Measurements from ENCODE around the gene S1PR4. TPM values are rescaled to one million over a fixed set of nuclear protein-coding genes. Genes with fewer than 3 reads are reported as not detected.

The S1PR4 gene
- total and polyA plus RNA-seq, 2 of the 13 experiments (the other 11 are each of a cell fraction or from before 2014, with no cell fraction given): 0.07 to 0.09 TPM

DNA sequence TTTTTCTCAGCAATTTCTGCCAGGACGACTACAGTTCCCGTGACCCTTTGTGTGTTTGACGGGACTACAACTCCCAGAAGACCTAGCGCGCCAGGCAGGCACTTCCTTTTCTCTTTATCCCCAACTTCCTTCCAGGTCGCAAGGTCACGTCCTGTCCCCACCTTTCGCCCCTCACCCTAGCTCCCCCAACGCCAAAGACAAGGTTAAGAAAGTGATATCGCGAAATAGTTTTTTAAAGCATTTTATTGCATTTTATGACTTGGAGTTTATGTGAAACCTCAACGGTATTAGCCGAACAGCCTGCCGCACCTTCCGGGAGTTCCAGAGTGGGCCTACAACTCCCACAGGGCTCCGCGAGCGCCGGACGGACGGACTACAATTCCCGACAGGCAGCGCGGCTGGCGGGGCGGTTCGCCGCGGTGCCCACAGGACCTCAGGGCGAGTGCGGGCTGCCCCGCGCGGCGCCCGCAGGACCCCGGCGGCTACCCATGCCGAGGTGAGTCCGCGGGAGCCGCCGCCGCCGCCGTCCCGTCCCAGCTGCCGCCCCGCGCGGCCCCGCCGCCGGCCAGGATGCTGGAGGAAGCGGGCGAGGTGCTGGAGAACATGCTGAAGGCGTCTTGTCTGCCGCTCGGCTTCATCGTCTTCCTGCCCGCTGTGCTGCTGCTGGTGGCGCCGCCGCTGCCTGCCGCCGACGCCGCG lies 7.0 kb downstream of the S1PR4 start, which contains the start of gene NCLN (continued):
- TF ChIP-seq, protein P1, sequence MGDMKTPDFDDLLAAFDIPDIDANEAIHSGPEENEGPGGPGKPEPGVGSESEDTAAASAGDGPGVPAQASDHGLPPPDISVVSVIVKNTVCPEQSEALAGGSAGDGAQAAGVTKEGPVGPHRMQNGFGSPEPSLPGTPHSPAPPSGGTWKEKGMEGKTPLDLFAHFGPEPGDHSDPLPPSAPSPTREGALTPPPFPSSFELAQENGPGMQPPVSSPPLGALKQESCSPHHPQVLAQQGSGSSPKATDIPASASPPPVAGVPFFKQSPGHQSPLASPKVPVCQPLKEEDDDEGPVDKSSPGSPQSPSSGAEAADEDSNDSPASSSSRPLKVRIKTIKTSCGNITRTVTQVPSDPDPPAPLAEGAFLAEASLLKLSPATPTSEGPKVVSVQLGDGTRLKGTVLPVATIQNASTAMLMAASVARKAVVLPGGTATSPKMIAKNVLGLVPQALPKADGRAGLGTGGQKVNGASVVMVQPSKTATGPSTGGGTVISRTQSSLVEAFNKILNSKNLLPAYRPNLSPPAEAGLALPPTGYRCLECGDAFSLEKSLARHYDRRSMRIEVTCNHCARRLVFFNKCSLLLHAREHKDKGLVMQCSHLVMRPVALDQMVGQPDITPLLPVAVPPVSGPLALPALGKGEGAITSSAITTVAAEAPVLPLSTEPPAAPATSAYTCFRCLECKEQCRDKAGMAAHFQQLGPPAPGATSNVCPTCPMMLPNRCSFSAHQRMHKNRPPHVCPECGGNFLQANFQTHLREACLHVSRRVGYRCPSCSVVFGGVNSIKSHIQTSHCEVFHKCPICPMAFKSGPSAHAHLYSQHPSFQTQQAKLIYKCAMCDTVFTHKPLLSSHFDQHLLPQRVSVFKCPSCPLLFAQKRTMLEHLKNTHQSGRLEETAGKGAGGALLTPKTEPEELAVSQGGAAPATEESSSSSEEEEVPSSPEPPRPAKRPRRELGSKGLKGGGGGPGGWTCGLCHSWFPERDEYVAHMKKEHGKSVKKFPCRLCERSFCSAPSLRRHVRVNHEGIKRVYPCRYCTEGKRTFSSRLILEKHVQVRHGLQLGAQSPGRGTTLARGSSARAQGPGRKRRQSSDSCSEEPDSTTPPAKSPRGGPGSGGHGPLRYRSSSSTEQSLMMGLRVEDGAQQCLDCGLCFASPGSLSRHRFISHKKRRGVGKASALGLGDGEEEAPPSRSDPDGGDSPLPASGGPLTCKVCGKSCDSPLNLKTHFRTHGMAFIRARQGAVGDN (CRISPR knock-in tag; IDR thresholded peaks at IDR 0.05): no peak; the same call in 1 of the 2 replicates
- TF ChIP-seq NR2F1 (CRISPR knock-in tag; IDR thresholded peaks at IDR 0.05): peak in 1 of 2 experiments; percentile 89; a peak in 3 of 4 replicates
- TF ChIP-seq ZNF530 (CRISPR knock-in tag; IDR thresholded peaks at IDR 0.05; ENCODE audit: low read depth): no peak
- peak; percentile 90; the same call in 1 of the 2 replicates for TF ChIP-seq ZNF678 (CRISPR knock-in tag; IDR thresholded peaks at IDR 0.05)
- TF ChIP-seq, protein P2, sequence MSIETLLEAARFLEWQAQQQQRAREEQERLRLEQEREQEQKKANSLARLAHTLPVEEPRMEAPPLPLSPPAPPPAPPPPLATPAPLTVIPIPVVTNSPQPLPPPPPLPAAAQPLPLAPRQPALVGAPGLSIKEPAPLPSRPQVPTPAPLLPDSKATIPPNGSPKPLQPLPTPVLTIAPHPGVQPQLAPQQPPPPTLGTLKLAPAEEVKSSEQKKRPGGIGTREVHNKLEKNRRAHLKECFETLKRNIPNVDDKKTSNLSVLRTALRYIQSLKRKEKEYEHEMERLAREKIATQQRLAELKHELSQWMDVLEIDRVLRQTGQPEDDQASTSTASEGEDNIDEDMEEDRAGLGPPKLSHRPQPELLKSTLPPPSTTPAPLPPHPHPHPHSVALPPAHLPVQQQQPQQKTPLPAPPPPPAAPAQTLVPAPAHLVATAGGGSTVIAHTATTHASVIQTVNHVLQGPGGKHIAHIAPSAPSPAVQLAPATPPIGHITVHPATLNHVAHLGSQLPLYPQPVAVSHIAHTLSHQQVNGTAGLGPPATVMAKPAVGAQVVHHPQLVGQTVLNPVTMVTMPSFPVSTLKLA (IDR thresholded peaks at IDR 0.05): no peak
- TF ChIP-seq ZNF850 (CRISPR knock-in tag; conservative IDR thresholded peaks at IDR 0.05): 0 out of 2 replicates have a peak, but pooled peaks have one; percentile 23
- TF ChIP-seq SMARCE1 (IDR thresholded peaks at IDR 0.05; ENCODE audit: borderline replicate concordance): no peak
- TF ChIP-seq MED8 (CRISPR knock-in tag; IDR thresholded peaks at IDR 0.05; ENCODE audit: insufficient replicate concordance): no peak
- no peak for TF ChIP-seq SSRP1 (CRISPR knock-in tag; IDR thresholded peaks at IDR 0.05)
- TF ChIP-seq, protein P3, sequence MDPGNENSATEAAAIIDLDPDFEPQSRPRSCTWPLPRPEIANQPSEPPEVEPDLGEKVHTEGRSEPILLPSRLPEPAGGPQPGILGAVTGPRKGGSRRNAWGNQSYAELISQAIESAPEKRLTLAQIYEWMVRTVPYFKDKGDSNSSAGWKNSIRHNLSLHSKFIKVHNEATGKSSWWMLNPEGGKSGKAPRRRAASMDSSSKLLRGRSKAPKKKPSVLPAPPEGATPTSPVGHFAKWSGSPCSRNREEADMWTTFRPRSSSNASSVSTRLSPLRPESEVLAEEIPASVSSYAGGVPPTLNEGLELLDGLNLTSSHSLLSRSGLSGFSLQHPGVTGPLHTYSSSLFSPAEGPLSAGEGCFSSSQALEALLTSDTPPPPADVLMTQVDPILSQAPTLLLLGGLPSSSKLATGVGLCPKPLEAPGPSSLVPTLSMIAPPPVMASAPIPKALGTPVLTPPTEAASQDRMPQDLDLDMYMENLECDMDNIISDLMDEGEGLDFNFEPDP (CRISPR knock-in tag; conservative IDR thresholded peaks at IDR 0.05): no peak
- TF ChIP-seq NFKB2 (CRISPR knock-in tag; IDR thresholded peaks at IDR 0.05; ENCODE audit: borderline replicate concordance): no peak
- no peak for TF ChIP-seq RFX3 (CRISPR knock-in tag; IDR thresholded peaks at IDR 0.05)
- TF ChIP-seq RBM39 (IDR thresholded peaks at IDR 0.05; ENCODE audit: low read depth, low read length, poor library complexity, severe bottlenecking): peak; percentile 5
- TF ChIP-seq ZNF749 (CRISPR knock-in tag; IDR thresholded peaks at IDR 0.05; ENCODE audit: borderline replicate concordance): peak; percentile 64; the same call in 1 of the 2 replicates
- TF ChIP-seq ZNF580 (CRISPR knock-in tag; IDR thresholded peaks at IDR 0.05; ENCODE audit: borderline replicate concordance, low read depth): no peak; the same call in 1 of the 2 replicates
- TF ChIP-seq ZBTB10 (CRISPR knock-in tag; IDR thresholded peaks at IDR 0.05; ENCODE audit: borderline replicate concordance): 0 out of 2 replicates have a peak, but pooled peaks have one; percentile 34
- TF ChIP-seq PHF20 (CRISPR knock-in tag; IDR thresholded peaks at IDR 0.05): peak; percentile 73
- no peak for TF ChIP-seq NCOA1 (CRISPR knock-in tag; IDR thresholded peaks at IDR 0.05)

Data from HepG2 (cell line).